Common myeloid progenitor, CD34-positive (primary cell): ENCODE results near the gene ARMH3.
A peak's percentile ranks its signal among the peaks of the same experiment; 100 is the strongest.

ENCODE experiments used
- CTCF ChIA-PET: fragments of 350-600 bp; sonication (Branson Sonifier 250); formaldehyde crosslinking; loops from one replicate; lab custom pipeline; 2021; ENCODE audit warnings: antibody characterized with exemption; lab: Charles Lee
- POLR2A ChIA-PET: fragments of 350-600 bp; sonication (Branson Sonifier 250); formaldehyde crosslinking; loops from one replicate; lab custom pipeline; 2021; ENCODE audit warnings: antibody characterized with exemption; lab: Charles Lee
- DNase-seq, 3 donors: peaks; one replicate each; pipeline versions ENCODE4 v3.0.0 to v3.0.0-alpha.2; 2013
- H3K27ac ChIP-seq, 2 experiments: 1 replicate in 1 of 2; 2 replicates in 1 of 2; pipeline ENCODE4 v1.7.0; 2013; ENCODE audit warnings: inconsistent platforms in 2 of 2, low read length in 2 of 2, mild to moderate bottlenecking in 2 of 2, low read depth in 1 of 2, moderate library complexity in 1 of 2; ENCODE audit not compliant: severe bottlenecking in 2 of 2, insufficient read depth in 1 of 2, poor library complexity in 1 of 2
- H3K27me3 ChIP-seq, 5 experiments: replicated peaks in 2 of 5; 1 replicate in 3 of 5; 2 replicates in 2 of 5; pipeline versions ENCODE4 v1.6.1 to v1.7.0; 2013; ENCODE audit warnings: low read length in 4 of 5, mild to moderate bottlenecking in 2 of 5, moderate library complexity in 2 of 5, inconsistent platforms in 1 of 5; ENCODE audit not compliant: insufficient read depth in 5 of 5, control insufficient read depth in 4 of 5
- H3K36me3 ChIP-seq, 4 experiments: 1 replicate in 2 of 4; 2 replicates in 2 of 4; pipeline versions ENCODE4 v1.6.1 to v1.7.0; 2013; ENCODE audit warnings: low read length in 3 of 4, control low read depth in 1 of 4, mild to moderate bottlenecking in 1 of 4; ENCODE audit not compliant: control insufficient read depth in 4 of 4, insufficient read depth in 4 of 4
- H3K4me1 ChIP-seq, 4 experiments: 1 replicate in 3 of 4; 2 replicates in 1 of 4; pipeline versions ENCODE4 v1.6.1 to v1.7.1; 2013; ENCODE audit warnings: low read length in 3 of 4, mild to moderate bottlenecking in 3 of 4, control low read depth in 1 of 4, inconsistent platforms in 1 of 4, moderate library complexity in 1 of 4; ENCODE audit not compliant: control insufficient read depth in 4 of 4, insufficient read depth in 4 of 4; ENCODE audit errors: control extremely low read depth in 1 of 4
- H3K4me3 ChIP-seq, 7 experiments: 1 replicate in 4 of 7; 2 replicates in 3 of 7; pipeline versions ENCODE4 v1.5.1 to v1.7.0; 2013; ENCODE audit warnings: mild to moderate bottlenecking in 7 of 7, low read length in 6 of 7, moderate library complexity in 6 of 7, inconsistent platforms in 2 of 7, low read depth in 2 of 7, control low read depth in 1 of 7; ENCODE audit not compliant: insufficient read depth in 4 of 7, control insufficient read depth in 1 of 7; ENCODE audit errors: extremely low read depth in 1 of 7
- H3K9me3 ChIP-seq, 5 experiments: 1 replicate in 4 of 5; 2 replicates in 1 of 5; pipeline versions ENCODE4 v1.6.1 to v1.7.1; 2013; ENCODE audit warnings: low read length in 4 of 5, mild to moderate bottlenecking in 2 of 5, inconsistent platforms in 1 of 5, low read depth in 1 of 5, moderate library complexity in 1 of 5; ENCODE audit not compliant: control insufficient read depth in 4 of 5, insufficient read depth in 2 of 5; ENCODE audit errors: control extremely low read depth in 1 of 5
- WGBS: methylation state at CpG from one replicate; pipeline ENCODE4 v1.1.5; 2013; ENCODE audit not compliant: insufficient coverage; 5-methylcytosine and 5-hydroxymethylcytosine counted together

Gene ARMH3

GRCh38 chr10:101894742-101895141 lies 161.2 kb downstream of the ARMH3 start:
- no peaks in the 10 kb centered on the region for H3K9me3 ChIP-seq
- POLR2A ChIA-PET: no interaction called here
- H3K4me3 ChIP-seq: no peak overlapping the region

GRCh38 chr10:101894266-101894665 lies 161.7 kb downstream of the ARMH3 start:
- WGBS: 96% methylated on average over 3 of the region's 6 CpGs
- H3K4me1 ChIP-seq: peaks cover 0 to 7% (median 3%) of the 10 kb centered on the region in 4 experiments
- POLR2A ChIA-PET: no interaction called here

More at GRCh38 chr10:101894742-101895141, 161.2 kb downstream of the ARMH3 start:
- Histone ChIP-seq H3K4me1 (peaks cover 0 to 7% (median 3%) of the 10 kb centered on the region in 4 experiments), H3K27ac (no peak overlapping the region), H3K27me3 (no peaks in the 10 kb centered on the region), H3K36me3 (no peaks in the 10 kb centered on the region)
- WGBS: 92% methylated on average over 2 of the region's 3 CpGs
- DNase-seq: no peak
- CTCF ChIA-PET: no interaction called here

GRCh38 chr10:101893510-101894120 lies 162.4 kb downstream of the ARMH3 start:
- H3K27me3 ChIP-seq: no peaks in the 10 kb centered on the region
- CTCF ChIA-PET: no interaction called here
- H3K9me3 ChIP-seq: no peaks in the 10 kb centered on the region
- 100% methylated on average over 1 of the region's 1 CpG for WGBS
- peaks cover 0 to 7% (median 3%) of the 10 kb centered on the region in 4 experiments for H3K4me1 ChIP-seq
- DNase-seq: no peak
- no peak overlapping the region for H3K4me3 ChIP-seq
- no peak overlapping the region for H3K27ac ChIP-seq
- POLR2A ChIA-PET: interaction anchor here (0.7 kb wide), 1 partner anchor 110 kb away, joined by 5 read pairs; the partner anchor contains the start of gene NPM3
- H3K36me3 ChIP-seq: peaks cover 0 to 2% (median 1%) of the 10 kb centered on the region in 4 experiments

More at GRCh38 chr10:101894266-101894665, 161.7 kb downstream of the ARMH3 start:
- Histone ChIP-seq H3K36me3 (peaks cover 0 to under 1% (median 0%) of the 10 kb centered on the region in 4 experiments), H3K9me3 (no peaks in the 10 kb centered on the region), H3K27ac (no peak overlapping the region), H3K27me3 (no peaks in the 10 kb centered on the region), H3K4me3 (no peak overlapping the region)
- CTCF ChIA-PET: no interaction called here
- no peak for DNase-seq

- no peaks in the 10 kb centered on the region for H3K9me3 ChIP-seq
- WGBS: 100% methylated on average over 1 of the region's 4 CpGs
- peaks cover 0 to 5% (median 3%) of the 10 kb centered on the region in 4 experiments for H3K36me3 ChIP-seq
- DNase-seq: no peak
- H3K4me1 ChIP-seq: peaks cover 0 to 6% (median 3%) of the 10 kb centered on the region in 4 experiments
- H3K4me3 ChIP-seq: no peak overlapping the region
- ChIA-PET POLR2A (no interaction called here), CTCF (interaction anchor here (0.8 to 1.0 kb wide), 2 partner anchors 117 to 125 kb away, joined by 3 read pairs; no protein-coding TSS in a partner anchor)
- no peak overlapping the region for H3K27ac ChIP-seq
- no peaks in the 10 kb centered on the region for H3K27me3 ChIP-seq
Measured at GRCh38 chr10:101892782-101893391, 163.1 kb downstream of the ARMH3 start.

- Histone ChIP-seq H3K9me3 (no peaks in the 10 kb centered on the region), H3K27ac (no peak overlapping the region), H3K4me3 (no peak overlapping the region), H3K36me3 (peaks cover 0 to 5% (median 3%) of the 10 kb centered on the region in 4 experiments), H3K4me1 (no peaks in the 10 kb centered on the region), H3K27me3 (no peaks in the 10 kb centered on the region)
- ChIA-PET POLR2A (no interaction called here), CTCF (interaction anchor here (0.7 to 4.8 kb wide), 13 partner anchors 9 to 122 kb away, joined by 3 to 50 read pairs (median 4); no protein-coding TSS in a partner anchor)
- DNase-seq: peak; percentile 59 to 77 (median 71)
- WGBS: 79% methylated on average over 3 of the region's 5 CpGs
Measured at GRCh38 chr10:101889256-101890210, 166.4 kb downstream of the ARMH3 start.

GRCh38 chr10:101888251-101888949 lies 167.6 kb downstream of the ARMH3 start:
- Histone ChIP-seq H3K36me3 (peaks cover 0 to 5% (median 3%) of the 10 kb centered on the region in 4 experiments), H3K4me1 (no peaks in the 10 kb centered on the region), H3K27me3 (no peaks in the 10 kb centered on the region), H3K9me3 (no peaks in the 10 kb centered on the region), H3K27ac (no peak overlapping the region), H3K4me3 (no peak overlapping the region)
- DNase-seq: no peak
- CTCF ChIA-PET: interaction anchor here (0.7 to 4.8 kb wide), 19 partner anchors 9 to 189 kb away, joined by 3 to 50 read pairs (median 4); no protein-coding TSS in a partner anchor
- POLR2A ChIA-PET: no interaction called here
- WGBS: 100% methylated on average over 2 of the region's 2 CpGs
